Fibroblast of mammary gland (primary cell): Measurements from ENCODE around the gene ERBIN.

Experiments used
- DNase-seq: peaks from one replicate; pipeline ENCODE4 v3.0.0-alpha.2; 2010; ENCODE audit warnings: low read depth
- H3K4me3 ChIP-seq: 2 replicates; pipeline ENCODE4 v1.5.1; 2011; ENCODE audit warnings: low read depth, mild to moderate bottlenecking, low read length, moderate library complexity; ENCODE audit not compliant: control insufficient read depth
- CTCF ChIP-seq: conservative IDR thresholded peaks from 2 replicates; pipeline ENCODE4 v1.5.1; 2011; ENCODE audit warnings: low read depth, low read length, inconsistent platforms; ENCODE audit not compliant: control insufficient read depth, insufficient read depth

ERBIN gene

GRCh38 chr5:65916066-65916465 is 10.3 kb upstream of the ERBIN start:
- no peak for TF ChIP-seq CTCF
- no peak for DNase-seq
- H3K4me3 ChIP-seq: no peak overlapping the region

DNA sequence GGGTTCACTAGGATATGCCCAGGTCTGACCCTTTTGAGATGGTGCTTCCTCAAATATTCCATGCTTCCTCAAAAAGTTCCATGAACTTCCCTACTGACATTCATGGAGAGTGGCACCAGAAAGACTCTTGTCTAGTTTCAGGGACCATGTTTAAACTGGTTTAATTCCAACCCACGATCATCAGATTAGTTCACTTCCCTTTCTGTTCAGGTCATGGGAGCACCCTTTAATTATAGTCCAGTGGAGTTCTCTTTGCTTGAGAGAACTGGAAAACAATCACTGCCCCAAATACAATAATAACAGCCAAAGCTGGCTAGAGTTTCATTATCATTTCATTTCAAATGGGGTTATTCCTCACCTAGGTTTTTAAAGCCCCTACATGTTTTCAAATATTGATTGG is 9.7 kb upstream of the ERBIN start:
- DNase-seq: no peak
- H3K4me3 ChIP-seq: no peak overlapping the region
- no peak for TF ChIP-seq CTCF

DNA sequence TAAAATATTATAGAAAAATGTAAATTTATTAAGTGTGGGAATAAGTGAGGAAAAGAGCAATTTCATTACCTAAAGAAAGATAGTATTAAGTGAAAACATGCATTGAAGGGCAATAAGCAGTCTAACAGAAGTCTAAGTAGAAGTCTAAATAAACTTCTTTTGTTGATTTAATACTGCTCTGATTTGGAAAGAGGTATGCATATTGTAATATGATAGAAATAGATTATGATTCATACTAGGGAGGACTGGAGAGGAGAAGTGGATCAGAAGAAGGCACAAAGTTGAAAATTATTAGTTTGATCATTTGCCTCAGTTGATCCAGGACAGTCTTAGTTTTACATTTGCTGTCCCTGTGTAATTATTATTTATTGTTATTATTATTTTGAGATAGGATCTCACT is 6.6 kb upstream of the ERBIN start:
- DNase-seq: peak; percentile 12
- TF ChIP-seq CTCF: no peak

GRCh38 chr5:65923339-65923738 is 3.0 kb upstream of the ERBIN start:
- no peak for DNase-seq
- no peak for TF ChIP-seq CTCF
- no peak overlapping the region for H3K4me3 ChIP-seq

More for the DNA sequence above, 6.6 kb upstream of the ERBIN start:
- no peak overlapping the region for H3K4me3 ChIP-seq

- no peak for DNase-seq
These were observed 1.9 kb upstream of the ERBIN start for GRCh38 chr5:65924366-65925043.

DNA sequence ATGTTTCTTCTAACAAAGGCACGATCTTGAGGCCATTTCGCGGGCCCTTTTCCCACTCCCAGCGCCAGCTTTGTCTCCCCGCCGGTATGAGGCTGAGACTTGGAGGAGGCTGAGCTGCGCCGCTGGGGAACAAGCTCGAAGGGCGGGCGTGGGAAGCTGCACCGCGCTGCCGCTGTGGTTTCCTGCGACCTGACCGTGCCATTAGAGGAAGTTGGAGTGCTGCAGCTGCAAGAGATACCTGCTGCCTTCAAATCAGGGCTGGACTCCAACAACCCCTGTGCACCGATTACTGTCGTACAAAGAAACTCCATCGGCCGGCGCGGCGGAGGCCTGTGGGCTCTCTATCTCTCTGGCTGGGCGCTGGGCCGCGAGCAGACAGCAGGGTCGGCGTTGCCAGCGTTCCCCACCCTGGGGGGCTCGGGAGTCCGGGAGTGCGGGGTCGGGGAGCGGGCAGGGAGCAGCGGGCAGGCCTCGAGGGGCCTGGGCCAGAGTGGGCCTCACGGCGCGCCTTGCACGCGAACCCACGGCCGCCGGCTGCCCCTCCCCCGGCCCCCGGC is 1.3 kb upstream of the ERBIN start:
- no peak for TF ChIP-seq CTCF
- peak overlapping the region; percentile 62 for H3K4me3 ChIP-seq
- DNase-seq: peak; percentile 71

More at GRCh38 chr5:65924366-65925043, 1.9 kb upstream of the ERBIN start:
- no peak for TF ChIP-seq CTCF
- H3K4me3 ChIP-seq: peak overlapping the region; percentile 62
